GM12874 (cell line): ENCODE data around the gene NUP93.

Source experiments
- TF ChIP-seq, protein P1 (sequence below): IDR thresholded peaks from 2 replicates; pipeline ENCODE4 v1.5.1; 2011; ENCODE audit warnings: low read depth, mild to moderate bottlenecking, control low read depth, low read length, moderate library complexity; ENCODE audit not compliant: insufficient read depth

NUP93 gene

DNA sequence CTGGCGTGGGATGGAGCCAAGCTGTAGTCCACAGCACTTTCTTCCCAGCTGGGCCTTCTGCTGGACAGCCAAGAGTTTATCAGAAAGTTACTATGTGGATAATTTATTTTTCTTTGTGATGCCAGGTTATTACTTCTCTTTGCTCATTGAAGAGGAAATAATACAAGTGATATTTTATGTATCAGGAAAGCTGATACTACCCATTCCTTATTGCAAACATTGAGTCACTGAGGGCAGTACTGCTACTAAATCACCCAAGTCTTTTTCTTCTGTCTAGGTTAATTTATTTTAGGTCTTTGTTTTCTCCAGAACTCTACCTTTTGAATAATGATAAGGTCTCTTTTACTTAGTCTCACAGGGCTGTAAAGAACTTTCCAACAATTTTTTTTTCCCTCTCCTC, 8.3 kb downstream of the NUP93 start:
- TF ChIP-seq, protein P1, sequence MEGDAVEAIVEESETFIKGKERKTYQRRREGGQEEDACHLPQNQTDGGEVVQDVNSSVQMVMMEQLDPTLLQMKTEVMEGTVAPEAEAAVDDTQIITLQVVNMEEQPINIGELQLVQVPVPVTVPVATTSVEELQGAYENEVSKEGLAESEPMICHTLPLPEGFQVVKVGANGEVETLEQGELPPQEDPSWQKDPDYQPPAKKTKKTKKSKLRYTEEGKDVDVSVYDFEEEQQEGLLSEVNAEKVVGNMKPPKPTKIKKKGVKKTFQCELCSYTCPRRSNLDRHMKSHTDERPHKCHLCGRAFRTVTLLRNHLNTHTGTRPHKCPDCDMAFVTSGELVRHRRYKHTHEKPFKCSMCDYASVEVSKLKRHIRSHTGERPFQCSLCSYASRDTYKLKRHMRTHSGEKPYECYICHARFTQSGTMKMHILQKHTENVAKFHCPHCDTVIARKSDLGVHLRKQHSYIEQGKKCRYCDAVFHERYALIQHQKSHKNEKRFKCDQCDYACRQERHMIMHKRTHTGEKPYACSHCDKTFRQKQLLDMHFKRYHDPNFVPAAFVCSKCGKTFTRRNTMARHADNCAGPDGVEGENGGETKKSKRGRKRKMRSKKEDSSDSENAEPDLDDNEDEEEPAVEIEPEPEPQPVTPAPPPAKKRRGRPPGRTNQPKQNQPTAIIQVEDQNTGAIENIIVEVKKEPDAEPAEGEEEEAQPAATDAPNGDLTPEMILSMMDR, result no peak

DNA sequence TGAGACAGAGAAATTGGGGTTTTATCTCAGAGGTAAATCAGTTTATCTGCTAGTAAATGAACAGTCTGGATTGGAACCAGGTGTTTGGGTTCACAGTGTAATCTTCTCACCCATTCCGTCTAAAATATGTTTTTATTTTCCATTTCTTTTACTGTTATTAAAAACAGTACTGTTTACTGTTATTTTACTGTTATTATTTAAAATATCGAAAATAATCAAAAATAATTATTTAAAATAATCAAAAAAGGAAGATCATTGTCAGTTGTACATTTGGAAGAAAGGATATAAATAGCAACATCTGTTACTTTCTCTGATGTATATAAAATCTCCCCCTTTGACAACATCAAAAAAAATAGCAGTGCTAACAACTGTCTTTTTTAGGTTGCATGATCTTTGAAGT, 11.5 kb downstream of the NUP93 start:
- TF ChIP-seq, protein P1, result no peak

DNA sequence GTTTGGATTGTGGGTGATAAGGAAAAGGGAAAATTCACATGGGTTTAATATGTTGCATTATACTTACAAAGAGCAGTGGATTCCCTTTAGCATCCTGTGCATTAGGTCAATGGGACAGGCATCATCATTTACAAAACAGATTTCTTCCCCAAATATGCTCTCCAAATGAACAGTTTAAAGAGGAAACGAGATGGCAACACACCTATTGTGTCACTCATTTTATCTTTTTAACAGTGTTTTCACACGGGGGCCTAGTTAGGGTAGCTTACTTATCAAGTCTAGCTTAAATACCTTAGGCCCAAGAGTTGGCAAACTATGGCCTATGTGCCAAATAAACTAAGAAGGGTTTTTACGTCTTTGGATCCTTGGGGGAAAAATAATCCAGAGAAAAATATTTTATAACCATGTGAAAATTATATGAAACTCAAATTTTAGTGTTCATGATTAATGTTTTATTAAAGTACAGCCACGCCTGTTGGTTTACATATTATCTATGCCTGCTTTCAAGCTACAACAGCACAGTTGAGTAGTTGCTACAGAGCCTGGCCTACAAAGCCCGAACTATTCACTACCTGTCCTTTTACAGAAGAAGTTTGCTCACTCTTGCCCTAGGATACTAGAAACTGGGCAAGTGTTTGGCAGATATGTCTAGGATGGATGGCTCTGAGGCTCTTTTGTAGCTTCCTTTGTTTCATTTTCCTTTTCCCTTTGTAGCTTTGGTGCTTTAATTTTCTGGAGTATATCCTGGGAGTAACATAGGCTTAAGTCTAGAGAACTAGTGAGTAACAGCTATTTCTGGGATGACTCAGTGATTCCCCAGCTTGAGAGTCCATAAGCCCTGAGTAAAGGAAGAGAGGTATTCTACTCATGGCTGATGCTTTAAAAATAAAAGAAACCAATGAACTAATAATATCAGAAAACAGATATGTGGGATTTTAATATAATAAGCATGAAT, 12.4 kb downstream of the NUP93 start:
- TF ChIP-seq, protein P1, result no peak

DNA sequence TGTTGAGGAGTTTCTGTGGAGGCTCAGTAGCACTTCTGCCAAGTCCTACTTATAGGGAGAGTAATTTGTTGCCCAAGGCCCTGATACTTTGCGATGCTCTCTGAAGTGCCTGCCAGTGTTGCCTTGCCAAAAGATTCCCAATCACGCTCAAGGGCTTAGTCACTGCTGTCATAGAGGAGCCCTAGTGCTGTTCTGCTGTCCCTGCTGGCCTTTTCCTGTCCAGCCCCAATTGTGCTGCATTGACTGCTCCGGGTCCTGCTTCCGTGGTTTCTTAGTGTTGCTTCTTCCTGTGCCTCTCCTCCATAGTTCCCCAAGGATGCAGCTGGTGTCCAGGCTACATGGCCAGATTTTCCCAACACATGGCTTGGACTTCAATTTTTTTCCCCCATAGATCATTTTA, 13.9 kb downstream of the NUP93 start:
- TF ChIP-seq, protein P1, result no peak

DNA sequence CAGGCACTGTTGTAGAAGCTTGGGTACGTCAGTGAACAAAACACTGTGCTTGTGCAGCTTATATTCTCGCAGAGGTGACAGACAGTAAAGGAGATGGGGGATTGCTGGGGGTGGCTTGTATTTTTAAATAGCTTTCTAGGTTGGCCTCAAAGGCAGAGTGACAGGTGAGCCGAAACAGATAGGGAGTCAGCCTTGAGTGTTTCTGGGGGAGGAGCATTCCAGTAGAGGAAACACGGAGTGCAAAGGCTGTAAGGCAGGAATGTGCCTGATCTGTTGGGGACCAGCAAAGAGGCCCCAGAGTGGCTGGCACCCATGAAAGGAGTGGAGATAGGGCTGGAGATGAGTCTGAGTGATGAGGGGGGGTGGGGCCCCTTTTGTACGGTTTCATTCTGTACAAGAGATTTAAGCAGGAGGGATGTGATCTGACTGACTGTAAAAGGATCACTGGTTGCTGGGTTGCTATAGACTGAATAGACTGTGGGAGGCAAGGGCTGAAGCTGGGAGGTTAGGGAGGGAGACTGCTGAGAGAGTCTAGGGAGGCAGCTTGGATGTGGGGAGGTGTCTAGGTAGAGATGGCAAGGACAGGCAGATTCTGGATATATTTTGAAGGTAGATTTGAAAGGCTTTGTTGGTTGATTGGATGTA, 15.2 kb downstream of the NUP93 start:
- TF ChIP-seq, protein P1, result no peak

DNA sequence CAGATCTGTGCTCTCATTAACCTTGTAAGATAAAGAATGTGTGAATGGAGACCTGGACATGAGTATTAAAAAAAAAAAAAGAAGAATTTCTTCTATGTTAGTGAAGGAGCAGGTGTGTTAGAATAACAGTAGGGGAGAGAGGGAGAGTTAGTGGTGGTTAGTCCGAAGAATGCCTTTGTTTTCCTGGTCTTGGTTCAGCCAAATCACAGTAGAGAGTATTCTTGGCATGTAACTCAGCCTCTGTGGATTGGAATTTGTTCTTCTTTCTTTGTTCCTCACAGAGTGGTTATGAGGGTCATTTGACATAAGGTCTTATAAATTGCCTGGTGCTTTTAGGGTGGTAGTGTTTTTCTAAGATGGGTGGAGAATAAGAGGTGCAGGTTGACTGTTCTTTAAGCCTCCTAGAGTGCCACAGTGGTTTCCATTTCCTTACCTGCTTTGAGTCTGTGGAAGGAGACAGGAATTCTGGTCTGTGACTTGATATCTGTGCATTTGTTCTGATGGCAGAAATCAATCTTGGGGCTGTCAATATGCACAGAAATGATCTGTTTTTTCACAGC, 17.6 kb downstream of the NUP93 start:
- TF ChIP-seq, protein P1, result no peak

DNA sequence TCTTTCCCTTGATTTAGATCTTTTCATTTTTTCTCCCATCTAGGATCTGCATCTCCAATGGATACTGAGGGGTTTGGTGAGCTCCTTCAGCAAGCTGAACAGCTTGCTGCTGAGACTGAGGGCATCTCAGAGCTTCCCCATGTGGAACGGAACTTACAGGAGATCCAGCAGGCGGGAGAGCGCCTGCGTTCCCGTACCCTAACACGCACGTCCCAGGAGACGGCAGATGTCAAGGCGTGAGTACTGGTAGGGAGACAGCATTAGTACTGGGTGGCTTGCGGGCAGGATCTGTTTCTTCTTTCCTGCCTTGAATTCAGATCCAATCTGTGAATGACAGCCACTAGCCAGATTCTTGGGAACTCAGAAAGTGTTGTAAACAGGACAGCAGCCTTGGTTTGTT, 18.3 kb downstream of the NUP93 start:
- TF ChIP-seq, protein P1, result no peak
